GM19193 (cell line): ENCODE results near the gene SORCS1.

ENCODE experiments used
- POLR2A ChIP-seq: IDR thresholded peaks from 4 replicates; pipeline ENCODE4 v1.6.1; 2011; ENCODE audit not compliant: insufficient read depth, insufficient read length; ENCODE audit errors: extremely low read depth

SORCS1 gene

DNA sequence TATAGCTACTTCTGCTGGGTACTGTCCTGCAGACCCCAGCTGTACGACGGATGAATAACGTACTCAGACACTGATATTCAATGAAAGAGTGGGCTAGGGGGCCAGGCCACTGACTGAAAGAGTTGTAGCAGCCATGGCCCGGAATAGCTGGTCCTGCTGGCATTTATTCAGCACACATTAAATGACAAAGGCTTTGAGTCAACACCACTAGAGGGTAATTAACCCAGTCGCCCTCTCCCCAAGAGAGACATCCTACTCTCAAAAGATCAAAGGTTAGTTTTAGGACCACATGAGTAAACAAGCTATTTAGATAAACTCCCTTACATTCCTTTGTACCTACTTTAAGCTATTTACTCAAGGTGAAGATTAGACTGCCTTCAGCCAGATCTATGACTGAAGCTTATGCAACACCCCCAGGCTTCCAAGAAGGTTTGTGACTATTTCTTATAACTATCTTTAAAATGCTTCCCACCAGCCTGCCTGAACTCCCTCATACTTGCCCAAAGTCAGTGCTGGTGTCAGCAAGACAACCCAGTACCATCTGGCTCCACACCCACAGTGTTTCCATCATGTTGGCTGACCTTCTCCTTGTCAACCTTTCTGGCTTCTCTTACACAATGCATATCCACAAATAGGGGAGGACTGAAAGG is 629.1 kb downstream of the SORCS1 start:
- TF ChIP-seq POLR2A: no peak

DNA sequence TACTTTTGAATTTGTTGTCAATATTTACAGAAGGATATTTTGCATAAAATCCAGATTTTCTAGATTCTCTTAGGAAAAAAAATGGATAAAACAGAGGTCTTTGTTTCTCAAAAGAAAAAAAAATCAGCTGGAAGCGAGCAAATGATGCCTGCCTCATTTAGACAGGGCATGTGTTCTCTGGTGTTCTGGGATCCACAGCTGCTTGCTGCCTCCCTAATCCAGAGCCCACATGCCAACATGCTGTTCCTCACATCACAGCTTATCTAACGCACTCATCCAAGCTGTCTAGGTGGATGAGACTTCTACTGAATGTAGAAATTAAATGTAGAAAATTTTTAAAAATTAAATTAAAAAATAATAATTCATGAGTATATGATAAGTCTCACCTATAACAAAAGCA is 630.1 kb downstream of the SORCS1 start:
- no peak for TF ChIP-seq POLR2A

DNA sequence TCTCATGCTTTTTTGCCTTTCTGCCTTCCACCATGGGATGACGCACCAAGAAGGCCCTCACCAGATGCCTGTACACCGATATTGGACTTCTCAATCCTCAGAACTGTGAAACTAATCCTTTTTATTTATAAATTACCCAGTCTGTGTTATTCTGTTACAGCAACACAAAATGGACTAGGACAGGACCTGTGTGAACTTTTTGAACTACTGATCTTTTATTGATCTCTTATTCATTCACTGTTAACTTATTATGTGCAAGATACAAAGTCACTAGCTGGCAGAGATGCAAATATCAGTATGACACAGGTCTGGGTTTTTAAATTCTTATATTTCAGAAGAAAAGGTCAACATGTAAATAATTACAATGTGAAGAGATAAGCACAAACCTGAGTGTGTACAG is 635.8 kb downstream of the SORCS1 start:
- no peak for TF ChIP-seq POLR2A

DNA sequence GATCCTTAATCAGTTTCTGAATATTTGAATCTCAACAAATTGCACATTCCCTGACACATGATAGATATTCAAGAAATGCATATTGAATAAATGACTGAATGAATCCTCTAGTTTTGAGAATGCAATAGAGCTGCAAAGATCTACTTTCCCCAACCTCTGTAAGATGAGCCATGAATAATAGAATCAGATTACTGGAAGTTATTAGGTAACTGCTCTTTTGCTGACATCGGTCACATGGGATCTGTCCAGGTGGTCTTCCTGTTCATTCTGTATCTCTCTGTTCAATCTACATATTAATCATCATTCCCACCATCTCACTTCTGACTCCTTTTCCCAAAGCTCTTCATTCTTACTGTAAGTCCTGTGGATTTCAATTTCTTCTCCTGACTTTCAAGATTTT is 638.7 kb downstream of the SORCS1 start:
- no peak for TF ChIP-seq POLR2A
